Gastroesophageal sphincter (tissue), 4 donors: ENCODE results near the gene ZNF746. TPM values are rescaled to one million over a fixed set of nuclear protein-coding genes. Genes with fewer than 3 reads are reported as not detected.

Experiments
- ATAC-seq: fragments of 150-250 bp; one replicate; pipeline ENCODE4 v1.9.1; 2016; ENCODE audit warnings: mild to moderate bottlenecking, moderate library complexity
- H3K27ac ChIP-seq, 4 donors: fragments of 200-600 bp; sonication (generic) in 3 of 4; 1 replicate in 3 of 4; 2 replicates in 1 of 4; pipeline ENCODE4 v1.5.1; 2016 to 2019
- H3K27me3 ChIP-seq: fragments of 200-600 bp; sonication (generic); one replicate; pipeline ENCODE4 v1.5.1; 2019
- H3K36me3 ChIP-seq, 2 donors: fragments of 200-600 bp; sonication (generic); one replicate each; pipeline ENCODE4 v1.5.1; 2019; ENCODE audit warnings: control low read depth in 1 of 2
- H3K4me1 ChIP-seq, 3 donors: fragments of 200-600 bp; sonication (generic); 1 replicate in 2 of 3; 2 replicates in 1 of 3; pipeline ENCODE4 v1.5.1; 2016 to 2019; ENCODE audit warnings: control low read depth in 2 of 3
- H3K4me3 ChIP-seq, 2 donors: fragments of 200-600 bp; sonication (generic); one replicate each; pipeline ENCODE4 v1.5.1; 2019; ENCODE audit warnings: mild to moderate bottlenecking in 1 of 2, moderate library complexity in 1 of 2
- H3K9me3 ChIP-seq, 3 donors: fragments of 200-600 bp; sonication (generic); one replicate each; pipeline ENCODE4 v1.5.1; 2017 to 2019; ENCODE audit warnings: control low read depth in 2 of 3
- EP300 ChIP-seq: sonication (generic); formaldehyde crosslinking; IDR thresholded peaks from one replicate; pipeline ENCODE4 v1.6.1; 2017; ENCODE audit warnings: antibody characterized with exemption, mild to moderate bottlenecking
- POLR2A ChIP-seq, 2 donors: fragments of 450-650 bp; IDR thresholded peaks; one replicate each; pipeline ENCODE4 v1.6.1; 2017; ENCODE audit warnings: antibody characterized with exemption in 2 of 2, mild to moderate bottlenecking in 2 of 2, moderate library complexity in 1 of 2
- POLR2AphosphoS5 ChIP-seq: sonication (generic); formaldehyde crosslinking; IDR thresholded peaks from one replicate; pipeline ENCODE4 v1.6.1; 2017; ENCODE audit warnings: antibody characterized with exemption
- WGBS, 2 donors: methylation state at CpG; one replicate each; pipeline ENCODE4 v1.1.5; 2018; ENCODE audit warnings: low coverage in 1 of 2; 5-methylcytosine and 5-hydroxymethylcytosine counted together
- total RNA-seq, 4 donors: library from RNA; depleted of rRNA; stranded (reverse); fragments of >200 nt; gene quantifications; one replicate each; pipeline ENCODE4 v1.1.0, GENCODE V29; 2016
- TF ChIP-seq, protein P1 (sequence below), 4 experiments: fragments of 200-600 bp in 2 of 4; fragments of 450-650 bp in 2 of 4; sonication (generic) in 1 of 4; IDR thresholded peaks; one replicate each; pipeline ENCODE4 v1.5.1; 2017 to 2019; ENCODE audit warnings: antibody characterized with exemption in 4 of 4, mild to moderate bottlenecking in 2 of 4, moderate library complexity in 2 of 4

ZNF746 gene
- total RNA-seq, 4 donors from 2014 or later, result 17.2 to 26.4 (median 22.6) TPM

DNA sequence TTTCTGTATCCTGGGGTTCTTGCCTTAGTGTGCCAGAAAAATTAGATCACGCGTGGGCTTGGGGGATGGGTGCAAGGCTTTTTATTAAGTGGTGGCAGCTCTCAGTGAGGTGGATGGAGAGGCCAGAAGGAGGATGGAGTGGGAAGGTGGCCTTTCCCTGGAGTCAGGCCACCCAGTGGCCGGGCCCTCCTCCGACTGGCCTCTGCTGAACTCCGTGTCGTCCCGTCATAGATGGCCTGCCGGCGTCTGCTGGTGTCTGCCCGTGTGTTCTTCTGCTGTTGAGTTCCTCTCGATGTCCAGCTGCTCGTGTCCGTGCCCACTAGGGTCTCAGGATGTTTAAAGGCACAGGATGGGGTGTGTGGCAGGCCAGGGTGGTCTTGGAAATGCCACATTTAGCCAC lies 4.0 kb upstream of the ZNF746 start:
- no peaks in the 10 kb centered on the region for H3K36me3 ChIP-seq
- H3K9me3 ChIP-seq, result peaks cover 0 to 11% (median 0%) of the 10 kb centered on the region in 3 donors
- no peak overlapping the region for H3K4me3 ChIP-seq
- no peak for ATAC-seq
- WGBS, 2 donors, result 0% methylated on average over 1 of the region's 13 CpGs; no CpG with 5 or more reads in 1 of the 2 donors
- TF ChIP-seq, protein P1, sequence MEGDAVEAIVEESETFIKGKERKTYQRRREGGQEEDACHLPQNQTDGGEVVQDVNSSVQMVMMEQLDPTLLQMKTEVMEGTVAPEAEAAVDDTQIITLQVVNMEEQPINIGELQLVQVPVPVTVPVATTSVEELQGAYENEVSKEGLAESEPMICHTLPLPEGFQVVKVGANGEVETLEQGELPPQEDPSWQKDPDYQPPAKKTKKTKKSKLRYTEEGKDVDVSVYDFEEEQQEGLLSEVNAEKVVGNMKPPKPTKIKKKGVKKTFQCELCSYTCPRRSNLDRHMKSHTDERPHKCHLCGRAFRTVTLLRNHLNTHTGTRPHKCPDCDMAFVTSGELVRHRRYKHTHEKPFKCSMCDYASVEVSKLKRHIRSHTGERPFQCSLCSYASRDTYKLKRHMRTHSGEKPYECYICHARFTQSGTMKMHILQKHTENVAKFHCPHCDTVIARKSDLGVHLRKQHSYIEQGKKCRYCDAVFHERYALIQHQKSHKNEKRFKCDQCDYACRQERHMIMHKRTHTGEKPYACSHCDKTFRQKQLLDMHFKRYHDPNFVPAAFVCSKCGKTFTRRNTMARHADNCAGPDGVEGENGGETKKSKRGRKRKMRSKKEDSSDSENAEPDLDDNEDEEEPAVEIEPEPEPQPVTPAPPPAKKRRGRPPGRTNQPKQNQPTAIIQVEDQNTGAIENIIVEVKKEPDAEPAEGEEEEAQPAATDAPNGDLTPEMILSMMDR (IDR thresholded peaks at IDR 0.05), result no peak
- TF ChIP-seq POLR2A (IDR thresholded peaks at IDR 0.05), result no peak
- TF ChIP-seq POLR2AphosphoS5, result no peak
- no peak for TF ChIP-seq EP300
- no peaks in the 10 kb centered on the region for H3K27me3 ChIP-seq
- H3K4me1 ChIP-seq, result peaks cover 0 to 5% (median 0%) of the 10 kb centered on the region in 3 donors
- no peak overlapping the region for H3K27ac ChIP-seq

DNA sequence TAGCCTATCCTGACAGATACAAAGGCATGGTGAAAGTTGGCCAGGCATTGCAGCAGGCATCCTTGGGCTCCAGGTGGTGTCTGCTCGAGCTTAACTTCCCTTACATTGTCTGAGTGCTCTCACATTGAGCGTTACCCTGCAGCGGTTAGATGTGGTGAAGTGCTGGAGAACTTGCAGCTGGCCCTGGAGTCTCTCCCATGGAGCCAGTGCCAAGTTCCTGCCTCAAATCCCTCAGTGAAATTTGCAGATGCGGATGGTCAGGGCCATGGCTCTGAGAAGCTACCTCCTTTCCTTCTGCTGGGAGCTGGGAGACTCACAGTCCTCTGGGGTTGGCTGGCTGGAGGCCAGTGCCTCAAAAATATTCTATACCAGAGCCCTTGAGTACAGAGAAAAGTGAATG lies 3.3 kb upstream of the ZNF746 start:
- Histone ChIP-seq H3K9me3 (peaks cover 0 to 6% (median 0%) of the 10 kb centered on the region in 3 donors), H3K27ac (no peak overlapping the region), H3K36me3 (no peaks in the 10 kb centered on the region), H3K4me1 (peaks cover 0 to 11% (median 3%) of the 10 kb centered on the region in 3 donors), H3K4me3 (no peak overlapping the region), H3K27me3 (no peaks in the 10 kb centered on the region)
- no peak for ATAC-seq
- WGBS, 2 donors, result 38% methylated on average over 3 of the region's 4 CpGs; no CpG with 5 or more reads in 1 of the 2 donors
- TF ChIP-seq, protein P1 (IDR thresholded peaks at IDR 0.05), result no peak
- TF ChIP-seq POLR2A (IDR thresholded peaks at IDR 0.05) (no peak), POLR2AphosphoS5 (no peak), EP300 (no peak)

DNA sequence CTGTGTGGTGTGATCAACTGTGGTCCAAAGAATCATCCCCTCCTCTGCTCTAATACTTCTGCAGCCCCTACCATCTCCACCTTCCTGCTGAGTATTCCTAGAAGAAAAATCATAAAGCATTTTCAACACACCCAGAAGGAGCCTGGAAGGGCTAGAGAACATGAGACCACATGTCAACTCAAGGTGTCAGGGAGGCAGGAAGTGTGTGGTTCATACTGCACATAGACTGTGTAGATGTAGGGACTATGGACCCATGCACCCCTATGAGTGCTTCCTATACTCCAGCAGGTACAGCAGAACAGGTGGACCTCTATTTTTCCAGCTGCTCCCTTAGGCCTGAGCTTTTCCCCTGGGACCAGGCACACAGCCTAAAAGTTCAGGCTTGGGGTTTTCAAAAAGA lies 2.6 kb upstream of the ZNF746 start:
- TF ChIP-seq, protein P1 (IDR thresholded peaks at IDR 0.05), result no peak
- no peak for TF ChIP-seq POLR2A (IDR thresholded peaks at IDR 0.05)
- no peak for TF ChIP-seq POLR2AphosphoS5
- TF ChIP-seq EP300, result no peak
- no peak overlapping the region for H3K27ac ChIP-seq
- H3K27me3 ChIP-seq, result no peaks in the 10 kb centered on the region
- no peak for ATAC-seq
- H3K36me3 ChIP-seq, result no peaks in the 10 kb centered on the region
- peaks cover 0 to 18% (median 11%) of the 10 kb centered on the region in 3 donors for H3K4me1 ChIP-seq
- no peak overlapping the region for H3K4me3 ChIP-seq
- peaks cover 0 to under 1% (median 0%) of the 10 kb centered on the region in 3 donors for H3K9me3 ChIP-seq

DNA sequence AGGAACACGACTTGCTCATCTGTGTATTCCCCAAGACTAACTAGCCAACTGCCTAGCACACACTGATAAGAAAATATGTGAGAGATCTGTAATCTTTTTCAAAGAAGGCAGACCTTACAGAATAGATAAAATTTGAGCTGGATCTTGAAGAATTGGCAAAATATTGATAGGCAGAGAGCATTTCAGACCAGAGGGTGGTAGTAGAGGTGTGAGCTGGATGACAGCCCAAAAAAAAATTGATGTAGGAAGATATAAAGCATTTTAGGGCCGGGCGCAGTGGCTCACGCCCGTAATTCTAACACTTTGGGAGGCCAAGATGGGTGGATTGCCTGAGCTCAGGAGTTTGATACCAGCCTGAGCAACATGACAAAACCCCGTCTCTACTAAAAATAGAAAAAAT lies 1.2 kb upstream of the ZNF746 start:
- Histone ChIP-seq H3K9me3 (no peaks in the 10 kb centered on the region), H3K4me3 (no peak overlapping the region), H3K27ac (no peak overlapping the region), H3K36me3 (peaks cover 0 to 5% of the 10 kb centered on the region in 2 donors), H3K4me1 (peaks cover 0 to 26% (median 13%) of the 10 kb centered on the region in 3 donors), H3K27me3 (no peaks in the 10 kb centered on the region)
- 43 to 87% methylated on average over 1 to 5 of the region's 6 CpGs for WGBS, 2 donors
- ATAC-seq, result no peak
- no peak for TF ChIP-seq POLR2A (IDR thresholded peaks at IDR 0.05)
- TF ChIP-seq POLR2AphosphoS5, result no peak
- no peak for TF ChIP-seq EP300
- TF ChIP-seq, protein P1 (IDR thresholded peaks at IDR 0.05), result no peak

DNA sequence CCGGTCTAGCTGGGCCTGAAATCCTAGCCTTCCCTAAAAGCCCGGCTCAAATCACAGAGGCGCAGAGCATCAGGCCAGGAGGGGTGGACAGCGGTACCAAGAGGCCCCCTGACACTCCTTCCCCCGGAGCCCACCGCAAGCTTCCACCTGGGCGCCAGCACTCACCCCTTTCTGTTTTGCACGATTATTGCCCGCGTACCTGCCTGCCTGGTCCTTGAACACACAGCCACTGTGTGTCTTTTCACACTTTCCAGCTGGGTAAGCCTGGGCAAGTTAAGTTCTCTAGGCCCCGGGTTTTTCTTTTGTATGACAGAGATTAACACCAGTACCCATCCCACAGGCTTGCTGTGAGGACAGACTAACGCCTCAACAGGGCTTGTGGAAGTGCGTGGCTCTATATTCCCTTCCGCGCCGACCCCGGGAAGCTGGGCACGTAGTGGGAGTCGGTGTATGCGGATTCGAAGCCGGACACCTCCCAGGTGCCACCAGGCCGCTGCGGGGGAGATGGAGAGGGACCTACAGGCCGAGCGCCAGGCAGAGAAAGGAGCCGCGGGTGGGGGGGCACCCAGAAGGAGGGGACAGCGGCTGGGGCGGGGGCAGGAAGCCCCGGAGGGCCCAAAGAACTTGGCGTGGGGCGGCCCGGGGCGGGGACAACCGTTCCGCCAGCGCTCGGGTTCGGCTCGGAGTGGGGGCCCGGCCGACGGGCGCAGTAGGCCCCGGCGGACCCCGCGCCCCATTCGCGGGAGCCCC lies 792 bp downstream of the ZNF746 start:
- peaks cover 0 to 25% of the 10 kb centered on the region in 2 donors for H3K36me3 ChIP-seq
- peak; percentile 52 for ATAC-seq
- H3K4me3 ChIP-seq, result peak overlapping the region; percentile 88 to 99
- peak overlapping the region; percentile 84 to 95 (median 93) for H3K27ac ChIP-seq
- no peaks in the 10 kb centered on the region for H3K9me3 ChIP-seq
- H3K4me1 ChIP-seq, result peaks cover 0 to 26% (median 13%) of the 10 kb centered on the region in 3 donors
- WGBS, 2 donors, result 0 to 14% methylated on average over 4 of the region's 51 CpGs
- TF ChIP-seq EP300 (no peak), POLR2A (IDR thresholded peaks at IDR 0.05) (no peak), POLR2AphosphoS5 (no peak)
- TF ChIP-seq, protein P1 (IDR thresholded peaks at IDR 0.05), result no peak
- H3K27me3 ChIP-seq, result no peaks in the 10 kb centered on the region
